Measurements from ENCODE around the gene PRELP. TPM values are rescaled to one million over a fixed set of nuclear protein-coding genes. Genes with fewer than 3 reads are reported as not detected.

Gene PRELP
- total RNA-seq, 1 experiment from 2014 or later: not detected

DNA sequence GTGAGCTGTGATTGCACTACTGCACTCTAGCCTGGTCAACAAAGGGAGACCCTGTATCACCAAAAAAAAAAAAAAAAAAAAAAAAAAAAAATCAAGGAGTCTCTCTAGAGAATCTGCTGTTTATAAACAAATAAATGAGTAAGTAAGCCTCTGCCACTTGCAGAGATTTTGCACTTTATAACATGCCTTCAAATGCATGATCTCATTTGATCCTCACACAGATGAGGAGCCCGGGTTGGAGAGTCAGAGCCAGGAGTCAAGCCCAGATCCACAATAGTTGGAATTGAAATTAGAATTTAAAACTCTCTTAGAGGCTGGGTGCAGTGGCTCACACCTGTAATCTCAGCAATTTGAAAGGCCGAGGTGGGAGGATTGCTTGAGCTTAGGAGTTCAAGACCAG, 4.0 kb downstream of the PRELP start:
- Histone ChIP-seq H3K27me3 (ENCODE audit: low read length) (no peaks in the 10 kb centered on the region), H3F3A (ENCODE audit: low read length, unreplicated experiment) (no peaks in the 10 kb centered on the region), H3K4me2 (ENCODE audit: low read length) (no peak overlapping the region), H3K4me1 (ENCODE audit: insufficient read depth, low read length) (peaks cover 25% of the 10 kb centered on the region), H3K36me3 (ENCODE audit: low read depth, low read length) (no peaks in the 10 kb centered on the region), H3K4me3 (ENCODE audit: low read length) (no peak overlapping the region), H2AFZ (ENCODE audit: low read length) (no peak overlapping the region), H4K20me1 (ENCODE audit: low read length) (no peaks in the 10 kb centered on the region), H3K79me2 (ENCODE audit: low read length) (no peaks in the 10 kb centered on the region), H3K9ac (ENCODE audit: low read length) (no peak overlapping the region), H3K27ac (ENCODE audit: low read length) (no peak overlapping the region), H3K9me3 (ENCODE audit: low read length) (no peaks in the 10 kb centered on the region), H3K9me2 (replicated peaks; ENCODE audit: low read length) (no peaks in the 10 kb centered on the region)
- no TSS peak for BruUV-seq (replicated peaks)
- no peak for DNase-seq
- no peak for ATAC-seq
- ChIA-PET POLR2A (ENCODE audit: unreplicated experiment) (no interaction called here), CTCF (no interaction called here)
- intact Hi-C loops (cut with micrococcal nuclease): no loop called here
- TF ChIP-seq EZH2phosphoT487 (IDR thresholded peaks at IDR 0.05; ENCODE audit: borderline replicate concordance, low read length) (no peak), EZH2 (IDR thresholded peaks at IDR 0.05; ENCODE audit: low read length, unreplicated experiment) (no peak)
- TF ChIP-seq, protein P1, sequence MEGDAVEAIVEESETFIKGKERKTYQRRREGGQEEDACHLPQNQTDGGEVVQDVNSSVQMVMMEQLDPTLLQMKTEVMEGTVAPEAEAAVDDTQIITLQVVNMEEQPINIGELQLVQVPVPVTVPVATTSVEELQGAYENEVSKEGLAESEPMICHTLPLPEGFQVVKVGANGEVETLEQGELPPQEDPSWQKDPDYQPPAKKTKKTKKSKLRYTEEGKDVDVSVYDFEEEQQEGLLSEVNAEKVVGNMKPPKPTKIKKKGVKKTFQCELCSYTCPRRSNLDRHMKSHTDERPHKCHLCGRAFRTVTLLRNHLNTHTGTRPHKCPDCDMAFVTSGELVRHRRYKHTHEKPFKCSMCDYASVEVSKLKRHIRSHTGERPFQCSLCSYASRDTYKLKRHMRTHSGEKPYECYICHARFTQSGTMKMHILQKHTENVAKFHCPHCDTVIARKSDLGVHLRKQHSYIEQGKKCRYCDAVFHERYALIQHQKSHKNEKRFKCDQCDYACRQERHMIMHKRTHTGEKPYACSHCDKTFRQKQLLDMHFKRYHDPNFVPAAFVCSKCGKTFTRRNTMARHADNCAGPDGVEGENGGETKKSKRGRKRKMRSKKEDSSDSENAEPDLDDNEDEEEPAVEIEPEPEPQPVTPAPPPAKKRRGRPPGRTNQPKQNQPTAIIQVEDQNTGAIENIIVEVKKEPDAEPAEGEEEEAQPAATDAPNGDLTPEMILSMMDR (conservative IDR thresholded peaks at IDR 0.05; ENCODE audit: low read depth, low read length): no peak

DNA sequence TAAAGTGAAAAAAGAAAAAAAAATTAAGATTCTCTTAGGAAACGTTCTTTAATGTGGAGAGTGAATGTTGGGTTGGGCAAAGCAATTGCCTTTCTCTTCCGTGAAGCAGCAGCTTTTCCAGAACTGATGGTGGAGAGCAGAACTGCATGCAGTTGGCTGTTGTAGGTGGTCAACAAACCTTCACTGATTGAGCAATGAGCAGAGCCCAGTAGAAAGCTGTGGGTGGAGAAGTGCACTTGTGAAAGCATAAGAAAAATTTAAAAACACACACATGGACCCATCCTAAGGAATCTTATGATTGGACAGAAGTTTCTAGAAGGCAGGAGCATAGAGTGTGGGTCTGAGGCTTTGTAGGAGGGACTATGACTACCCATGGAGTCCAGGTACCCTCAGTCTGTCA, 4.5 kb downstream of the PRELP start:
- Histone ChIP-seq H4K20me1 (ENCODE audit: low read length) (no peaks in the 10 kb centered on the region), H3K9me2 (replicated peaks; ENCODE audit: low read length) (no peaks in the 10 kb centered on the region), H3K27me3 (ENCODE audit: low read length) (no peaks in the 10 kb centered on the region), H3K4me1 (ENCODE audit: insufficient read depth, low read length) (peaks cover 23% of the 10 kb centered on the region), H3K4me2 (ENCODE audit: low read length) (peak overlapping the region; percentile 30), H3K79me2 (ENCODE audit: low read length) (no peaks in the 10 kb centered on the region), H3K27ac (ENCODE audit: low read length) (peak overlapping the region; percentile 49), H2AFZ (ENCODE audit: low read length) (peak overlapping the region; percentile 58), H3K36me3 (ENCODE audit: low read depth, low read length) (no peaks in the 10 kb centered on the region), H3K9ac (ENCODE audit: low read length) (no peak overlapping the region), H3F3A (ENCODE audit: low read length, unreplicated experiment) (no peaks in the 10 kb centered on the region), H3K4me3 (ENCODE audit: low read length) (no peak overlapping the region), H3K9me3 (ENCODE audit: low read length) (no peaks in the 10 kb centered on the region)
- TF ChIP-seq EZH2phosphoT487 (IDR thresholded peaks at IDR 0.05; ENCODE audit: borderline replicate concordance, low read length): no peak
- TF ChIP-seq EZH2 (IDR thresholded peaks at IDR 0.05; ENCODE audit: low read length, unreplicated experiment): no peak
- TF ChIP-seq, protein P1 (conservative IDR thresholded peaks at IDR 0.05; ENCODE audit: low read depth, low read length): no peak
- ChIA-PET POLR2A (ENCODE audit: unreplicated experiment) (no interaction called here), CTCF (interaction anchor here (0.9 to 1.0 kb wide), 2 partner anchors 24 to 126 kb away, joined by 3 to 5 read pairs; no protein-coding TSS in a partner anchor)
- BruUV-seq (replicated peaks): no TSS peak
- ATAC-seq: no peak
- DNase-seq: no peak
- intact Hi-C loops (cut with micrococcal nuclease): no loop called here

DNA sequence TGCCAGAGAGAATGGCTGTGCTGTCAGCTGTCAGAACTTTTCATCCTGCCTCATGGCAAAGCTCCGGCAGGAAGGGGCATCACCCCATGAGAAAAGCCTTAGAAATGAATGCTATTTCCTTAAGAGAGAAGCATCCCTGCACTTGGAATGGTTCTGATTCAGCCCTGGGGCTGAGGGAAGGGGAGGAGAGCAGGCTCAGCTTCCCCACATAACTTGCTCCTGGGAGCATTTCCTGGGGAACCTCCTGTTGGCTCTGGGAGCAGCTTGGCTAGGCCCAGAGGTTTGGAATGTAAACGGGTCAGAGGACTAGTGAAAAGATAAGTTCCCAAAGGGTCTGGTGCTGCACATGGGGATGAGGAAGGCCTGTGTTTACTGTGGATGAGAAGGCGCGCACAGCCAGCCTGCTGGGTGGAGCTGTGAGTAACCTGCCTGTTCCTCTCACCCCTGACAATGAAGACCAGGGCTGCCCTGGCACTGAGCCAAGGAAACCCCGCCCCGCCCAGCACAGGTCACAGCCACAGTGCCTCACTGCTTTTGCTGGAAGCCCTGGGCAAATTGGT, 5.0 kb downstream of the PRELP start:
- Histone ChIP-seq H3K4me2 (ENCODE audit: low read length) (peak overlapping the region; percentile 30), H3K4me3 (ENCODE audit: low read length) (no peak overlapping the region), H2AFZ (ENCODE audit: low read length) (peak overlapping the region; percentile 58), H3K27ac (ENCODE audit: low read length) (peak overlapping the region; percentile 49), H3K79me2 (ENCODE audit: low read length) (no peaks in the 10 kb centered on the region), H3K4me1 (ENCODE audit: insufficient read depth, low read length) (peaks cover 20% of the 10 kb centered on the region), H4K20me1 (ENCODE audit: low read length) (no peaks in the 10 kb centered on the region), H3K9me3 (ENCODE audit: low read length) (no peaks in the 10 kb centered on the region), H3K9me2 (replicated peaks; ENCODE audit: low read length) (no peaks in the 10 kb centered on the region), H3K27me3 (ENCODE audit: low read length) (no peaks in the 10 kb centered on the region), H3K36me3 (ENCODE audit: low read depth, low read length) (no peaks in the 10 kb centered on the region), H3K9ac (ENCODE audit: low read length) (no peak overlapping the region), H3F3A (ENCODE audit: low read length, unreplicated experiment) (no peaks in the 10 kb centered on the region)
- CTCF ChIA-PET: interaction anchor here (0.9 to 1.0 kb wide), 2 partner anchors 24 to 125 kb away, joined by 3 to 5 read pairs; no protein-coding TSS in a partner anchor
- TF ChIP-seq, protein P1 (conservative IDR thresholded peaks at IDR 0.05; ENCODE audit: low read depth, low read length): no peak
- TF ChIP-seq EZH2phosphoT487 (IDR thresholded peaks at IDR 0.05; ENCODE audit: borderline replicate concordance, low read length) (no peak), EZH2 (IDR thresholded peaks at IDR 0.05; ENCODE audit: low read length, unreplicated experiment) (no peak)
- ATAC-seq: peak; percentile 94
- peak; percentile 94 for DNase-seq
- intact Hi-C loops (cut with micrococcal nuclease): no loop called here
- no TSS peak for BruUV-seq (replicated peaks)
- POLR2A ChIA-PET (ENCODE audit: unreplicated experiment): no interaction called here
